ENCODE measurements around the gene LMNTD2.

LMNTD2 gene

GRCh38 chr11:535210-535518, 25.4 kb downstream of the LMNTD2 start:
- H3K23ac ChIP-seq (ENCODE audit: low read length) = no peak overlapping the region
- peaks cover 3% of the 10 kb centered on the region for H3K9me3 ChIP-seq (ENCODE audit: insufficient read depth, low read depth, low read length)
- no peak overlapping the region for H2BK12ac ChIP-seq (ENCODE audit: low read length)
- no peak overlapping the region for H4K12ac ChIP-seq (ENCODE audit: low read depth, low read length)
- peaks cover 12% of the 10 kb centered on the region for H3K27me3 ChIP-seq (ENCODE audit: insufficient read depth, low read length)
- peaks cover 6% of the 10 kb centered on the region for H3K79me2 ChIP-seq (ENCODE audit: control insufficient read depth, insufficient read depth, low read length, poor library complexity)
- H2BK5ac ChIP-seq (ENCODE audit: low read depth, low read length, poor library complexity) = no peak overlapping the region
- H3K14ac ChIP-seq (ENCODE audit: low read length) = no peak overlapping the region
- H3K36me3 ChIP-seq (ENCODE audit: control insufficient read depth in 1 of 2, insufficient read depth in 2 of 2, low read length in 2 of 2) = peaks cover 31 to 34% of the 10 kb centered on the region in 2 experiments
- no peak overlapping the region for H3K9ac ChIP-seq (ENCODE audit: low read length)
- no peak overlapping the region for H2AFZ ChIP-seq (ENCODE audit: insufficient read depth, low read length, poor library complexity)
- peaks cover 21 to 23% of the 10 kb centered on the region in 2 experiments for H3K4me1 ChIP-seq (ENCODE audit: control insufficient read depth in 1 of 2, insufficient read depth in 2 of 2, low read length in 2 of 2)
- no peak overlapping the region for H4K8ac ChIP-seq (ENCODE audit: low read depth, low read length)
- H3K18ac ChIP-seq (ENCODE audit: low read length) = no peak overlapping the region
- DNase-seq = no peak
- peak overlapping the region; percentile 87 for H4K91ac ChIP-seq (ENCODE audit: low read depth, low read length)
- H3K4me3 ChIP-seq (ENCODE audit: low read depth, low read length) = peak overlapping the region; percentile 83
- H3K4me2 ChIP-seq (ENCODE audit: low read length) = peak overlapping the region; percentile 76
- no CpG with 5 or more reads among the region's 56 CpGs for WGBS (ENCODE audit: extremely low coverage, insufficient coverage, insufficient read length)
- H3K27ac ChIP-seq (ENCODE audit: low read depth, low read length) = no peak overlapping the region
- H3K79me1 ChIP-seq (ENCODE audit: low read length) = peaks cover 15% of the 10 kb centered on the region
- no peak overlapping the region for H3K4ac ChIP-seq (ENCODE audit: low read depth, low read length)
- H2AK5ac ChIP-seq (ENCODE audit: low read length) = no peak overlapping the region
- H2BK120ac ChIP-seq (ENCODE audit: insufficient read depth, low read length, poor library complexity) = no peak overlapping the region

DNA sequence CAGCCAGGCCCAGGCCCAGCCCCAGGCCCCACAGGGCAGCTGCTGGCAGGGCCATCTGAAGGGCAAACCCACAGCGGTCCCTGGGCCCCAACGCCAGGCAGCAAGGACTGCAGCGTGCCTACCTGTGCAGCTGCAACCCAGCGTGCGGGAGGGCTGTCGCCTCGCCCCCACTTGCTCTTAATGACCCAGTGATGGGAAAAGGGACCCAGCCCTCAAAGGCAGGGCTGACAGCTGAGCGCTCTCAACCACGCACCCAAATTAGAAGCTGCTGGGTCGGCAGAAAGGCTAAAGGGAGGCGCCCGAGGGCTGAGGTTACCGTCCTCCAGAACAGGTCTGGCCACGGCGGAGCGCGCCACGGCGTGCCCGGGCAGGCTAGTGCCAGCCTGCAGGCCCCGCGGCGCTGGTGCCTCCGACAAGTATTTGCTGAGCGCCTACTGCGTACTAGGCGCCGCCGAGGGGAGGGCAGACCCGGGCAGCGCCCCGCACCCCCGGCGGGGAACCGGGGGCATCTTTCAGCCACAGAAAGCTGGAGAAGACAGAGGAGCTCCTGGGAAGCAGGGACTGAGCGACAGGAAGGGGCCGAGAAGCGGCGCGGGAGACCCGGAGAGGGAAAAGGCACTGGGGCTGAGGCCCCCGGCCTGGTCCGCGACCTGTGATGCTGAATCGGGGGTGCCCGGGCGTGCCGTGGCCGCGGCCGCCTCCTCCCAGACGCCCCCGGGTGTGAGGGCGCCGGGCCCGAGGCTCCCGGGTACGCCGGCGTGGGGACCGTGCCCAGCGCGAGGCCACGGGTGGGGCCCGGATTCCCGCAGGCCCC, 25.9 kb downstream of the LMNTD2 start:
- peak overlapping the region; percentile 24 for H3K27ac ChIP-seq (ENCODE audit: low read depth, low read length)

DNA sequence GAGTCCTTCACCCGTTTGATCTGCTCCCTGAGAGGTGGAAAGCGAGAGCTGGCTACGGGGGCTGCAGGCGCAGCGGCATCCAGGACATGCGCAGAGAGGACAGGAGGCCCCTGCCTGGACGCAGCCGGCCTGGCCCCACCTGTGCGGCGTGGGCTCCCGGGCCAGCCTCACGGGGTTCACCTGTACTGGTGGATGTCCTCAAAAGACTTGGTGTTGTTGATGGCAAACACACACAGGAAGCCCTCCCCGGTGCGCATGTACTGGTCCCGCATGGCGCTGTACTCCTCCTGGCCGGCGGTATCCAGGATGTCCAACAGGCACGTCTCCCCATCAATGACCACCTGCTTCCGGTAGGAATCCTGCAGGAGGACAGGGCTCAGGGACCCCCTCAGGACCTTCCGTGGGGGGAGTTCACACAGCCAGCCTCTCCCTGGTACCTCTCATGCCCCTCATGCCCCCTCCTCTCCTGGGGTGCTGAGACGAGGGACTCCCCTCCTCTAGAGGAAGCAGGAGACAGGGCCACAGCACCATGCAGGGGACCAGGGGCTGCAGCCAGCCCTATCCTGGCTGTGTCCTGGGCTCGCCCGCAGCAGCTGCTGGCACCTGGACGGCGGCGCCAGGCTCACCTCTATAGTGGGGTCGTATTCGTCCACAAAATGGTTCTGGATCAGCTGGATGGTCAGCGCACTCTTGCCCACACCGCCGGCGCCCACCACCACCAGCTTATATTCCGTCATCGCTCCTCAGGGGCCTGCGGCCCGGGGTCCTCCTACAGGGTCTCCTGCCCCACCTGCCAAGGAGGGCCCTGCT, 26.7 kb downstream of the LMNTD2 start:
- H3K27me3 ChIP-seq (ENCODE audit: insufficient read depth, low read length) = peaks cover 12% of the 10 kb centered on the region
- H3K4me2 ChIP-seq (ENCODE audit: low read length) = peak overlapping the region; percentile 76
- peaks cover 6% of the 10 kb centered on the region for H3K79me2 ChIP-seq (ENCODE audit: control insufficient read depth, insufficient read depth, low read length, poor library complexity)
- no peak overlapping the region for H2AK5ac ChIP-seq (ENCODE audit: low read length)
- no peak overlapping the region for H2BK5ac ChIP-seq (ENCODE audit: low read depth, low read length, poor library complexity)
- no peak for DNase-seq
- H4K12ac ChIP-seq (ENCODE audit: low read depth, low read length) = no peak overlapping the region
- H3K4me3 ChIP-seq (ENCODE audit: low read depth, low read length) = peak overlapping the region; percentile 39
- no peak overlapping the region for H3K18ac ChIP-seq (ENCODE audit: low read length)
- H3K23ac ChIP-seq (ENCODE audit: low read length) = no peak overlapping the region
- H3K9me3 ChIP-seq (ENCODE audit: insufficient read depth, low read depth, low read length) = peaks cover 3% of the 10 kb centered on the region
- H3K9ac ChIP-seq (ENCODE audit: low read length) = no peak overlapping the region
- no peak overlapping the region for H3K14ac ChIP-seq (ENCODE audit: low read length)
- no peak overlapping the region for H4K91ac ChIP-seq (ENCODE audit: low read depth, low read length)
- peaks cover 31 to 37% of the 10 kb centered on the region in 2 experiments for H3K36me3 ChIP-seq (ENCODE audit: control insufficient read depth in 1 of 2, insufficient read depth in 2 of 2, low read length in 2 of 2)
- no CpG with 5 or more reads among the region's 37 CpGs for WGBS (ENCODE audit: extremely low coverage, insufficient coverage, insufficient read length)
- peaks cover 15% of the 10 kb centered on the region for H3K79me1 ChIP-seq (ENCODE audit: low read length)
- H2AFZ ChIP-seq (ENCODE audit: insufficient read depth, low read length, poor library complexity) = no peak overlapping the region
- peaks cover 21 to 23% of the 10 kb centered on the region in 2 experiments for H3K4me1 ChIP-seq (ENCODE audit: control insufficient read depth in 1 of 2, insufficient read depth in 2 of 2, low read length in 2 of 2)
- H3K27ac ChIP-seq (ENCODE audit: low read depth, low read length) = no peak overlapping the region
- H3K4ac ChIP-seq (ENCODE audit: low read depth, low read length) = no peak overlapping the region
- no peak overlapping the region for H2BK120ac ChIP-seq (ENCODE audit: insufficient read depth, low read length, poor library complexity)
- no peak overlapping the region for H4K8ac ChIP-seq (ENCODE audit: low read depth, low read length)
- no peak overlapping the region for H2BK12ac ChIP-seq (ENCODE audit: low read length)

More for the DNA sequence above, 25.9 kb downstream of the LMNTD2 start:
- Histone ChIP-seq H3K9me3 (ENCODE audit: insufficient read depth, low read depth, low read length) (peaks cover 3% of the 10 kb centered on the region), H2AK5ac (ENCODE audit: low read length) (peak overlapping the region; percentile 56), H3K36me3 (ENCODE audit: control insufficient read depth in 1 of 2, insufficient read depth in 2 of 2, low read length in 2 of 2) (peaks cover 31 to 37% of the 10 kb centered on the region in 2 experiments), H2BK120ac (ENCODE audit: insufficient read depth, low read length, poor library complexity) (peak overlapping the region; percentile 34), H3K79me2 (ENCODE audit: control insufficient read depth, insufficient read depth, low read length, poor library complexity) (peaks cover 6% of the 10 kb centered on the region), H3K4me1 (ENCODE audit: control insufficient read depth in 1 of 2, insufficient read depth in 2 of 2, low read length in 2 of 2) (peaks cover 21 to 23% of the 10 kb centered on the region in 2 experiments), H3K27me3 (ENCODE audit: insufficient read depth, low read length) (peaks cover 12% of the 10 kb centered on the region), H3K18ac (ENCODE audit: low read length) (peak overlapping the region; percentile 83), H2BK12ac (ENCODE audit: low read length) (no peak overlapping the region), H3K79me1 (ENCODE audit: low read length) (peaks cover 15% of the 10 kb centered on the region), H3K23ac (ENCODE audit: low read length) (no peak overlapping the region), H3K4ac (ENCODE audit: low read depth, low read length) (peak overlapping the region; percentile 82), H3K9ac (ENCODE audit: low read length) (peak overlapping the region; percentile 90), H3K4me2 (ENCODE audit: low read length) (peak overlapping the region; percentile 76), H2BK5ac (ENCODE audit: low read depth, low read length, poor library complexity) (peak overlapping the region; percentile 26), H4K8ac (ENCODE audit: low read depth, low read length) (peak overlapping the region; percentile 38), H4K12ac (ENCODE audit: low read depth, low read length) (peak overlapping the region; percentile 67), H2AFZ (ENCODE audit: insufficient read depth, low read length, poor library complexity) (peak overlapping the region; percentile 62), H3K4me3 (ENCODE audit: low read depth, low read length) (peak overlapping the region; percentile 83), H3K14ac (ENCODE audit: low read length) (peak overlapping the region; percentile 73), H4K91ac (ENCODE audit: low read depth, low read length) (peak overlapping the region; percentile 87)
- peak; percentile 44 to 50 for DNase-seq
- no CpG with 5 or more reads among the region's 66 CpGs for WGBS (ENCODE audit: extremely low coverage, insufficient coverage, insufficient read length)

- no peak overlapping the region for H3K14ac ChIP-seq (ENCODE audit: low read length)
- no peak overlapping the region for H4K91ac ChIP-seq (ENCODE audit: low read depth, low read length)
- H3K4me1 ChIP-seq (ENCODE audit: control insufficient read depth in 1 of 2, insufficient read depth in 2 of 2, low read length in 2 of 2) = peaks cover 21 to 23% of the 10 kb centered on the region in 2 experiments
- H4K8ac ChIP-seq (ENCODE audit: low read depth, low read length) = no peak overlapping the region
- H2AK5ac ChIP-seq (ENCODE audit: low read length) = no peak overlapping the region
- H3K18ac ChIP-seq (ENCODE audit: low read length) = no peak overlapping the region
- no peak overlapping the region for H2AFZ ChIP-seq (ENCODE audit: insufficient read depth, low read length, poor library complexity)
- no peak overlapping the region for H2BK120ac ChIP-seq (ENCODE audit: insufficient read depth, low read length, poor library complexity)
- peaks cover 31 to 37% of the 10 kb centered on the region in 2 experiments for H3K36me3 ChIP-seq (ENCODE audit: control insufficient read depth in 1 of 2, insufficient read depth in 2 of 2, low read length in 2 of 2)
- no peak for DNase-seq
- H4K12ac ChIP-seq (ENCODE audit: low read depth, low read length) = no peak overlapping the region
- H2BK5ac ChIP-seq (ENCODE audit: low read depth, low read length, poor library complexity) = no peak overlapping the region
- H3K4ac ChIP-seq (ENCODE audit: low read depth, low read length) = no peak overlapping the region
- H3K27ac ChIP-seq (ENCODE audit: low read depth, low read length) = no peak overlapping the region
- no peak overlapping the region for H3K4me2 ChIP-seq (ENCODE audit: low read length)
- H3K27me3 ChIP-seq (ENCODE audit: insufficient read depth, low read length) = peaks cover 12% of the 10 kb centered on the region
- no peak overlapping the region for H3K4me3 ChIP-seq (ENCODE audit: low read depth, low read length)
- H3K23ac ChIP-seq (ENCODE audit: low read length) = no peak overlapping the region
- H3K9ac ChIP-seq (ENCODE audit: low read length) = no peak overlapping the region
- peaks cover 6% of the 10 kb centered on the region for H3K79me2 ChIP-seq (ENCODE audit: control insufficient read depth, insufficient read depth, low read length, poor library complexity)
- no peak overlapping the region for H2BK12ac ChIP-seq (ENCODE audit: low read length)
- peaks cover 5% of the 10 kb centered on the region for H3K9me3 ChIP-seq (ENCODE audit: insufficient read depth, low read depth, low read length)
- WGBS (ENCODE audit: extremely low coverage, insufficient coverage, insufficient read length) = no CpG with 5 or more reads among the region's 33 CpGs
- peaks cover 15% of the 10 kb centered on the region for H3K79me1 ChIP-seq (ENCODE audit: low read length)
These were observed 27.5 kb downstream of the LMNTD2 start for GRCh38 chr11:532986-533585.
